Neuronal stem cell (in vitro differentiated cells): ENCODE measurements around the gene ALKBH7.

ENCODE experiments used
- DNase-seq: peaks from one replicate; pipeline ENCODE4 v3.0.0-alpha.2; 2013; ENCODE audit warnings: low spot score
- H2AFZ ChIP-seq: one replicate; pipeline ENCODE4 v1.6.1; 2013; ENCODE audit warnings: mild to moderate bottlenecking, low read length, inconsistent platforms
- H2AK5ac ChIP-seq: 2 replicates; pipeline ENCODE4 v1.6.1; 2013; ENCODE audit warnings: low read depth, mild to moderate bottlenecking, inconsistent platforms, low read length, moderate library complexity, mixed read lengths
- H2BK120ac ChIP-seq: 2 replicates; pipeline ENCODE4 v1.6.1; 2013; ENCODE audit warnings: low read depth, mild to moderate bottlenecking, inconsistent platforms, low read length, moderate library complexity, mixed read lengths
- H2BK12ac ChIP-seq: one replicate; pipeline ENCODE4 v1.6.1; 2013; ENCODE audit warnings: low read length, inconsistent platforms
- H2BK15ac ChIP-seq: 2 replicates; pipeline ENCODE4 v1.6.1; 2013; ENCODE audit warnings: mild to moderate bottlenecking, low read length, inconsistent platforms, mixed read lengths
- H2BK5ac ChIP-seq: one replicate; pipeline ENCODE4 v1.6.1; 2013; ENCODE audit warnings: inconsistent platforms, mild to moderate bottlenecking, low read length, moderate library complexity
- H3K14ac ChIP-seq: one replicate; pipeline ENCODE4 v1.6.1; 2013; ENCODE audit warnings: low read length, inconsistent platforms
- H3K18ac ChIP-seq: 2 replicates; pipeline ENCODE4 v1.6.1; 2013; ENCODE audit warnings: low read length, inconsistent platforms
- H3K23ac ChIP-seq: 2 replicates; pipeline ENCODE4 v1.6.1; 2013; ENCODE audit warnings: low read depth, mild to moderate bottlenecking, mixed read lengths, low read length, inconsistent platforms; ENCODE audit not compliant: poor library complexity
- H3K27ac ChIP-seq: replicated peaks from 3 replicates; pipeline ENCODE4 v1.5.1; 2013; ENCODE audit warnings: low read length, inconsistent platforms
- H3K27me3 ChIP-seq, 3 experiments: 2 replicates each; pipeline ENCODE4 v1.6.1; 2013; ENCODE audit warnings: low read length in 3 of 3, mild to moderate bottlenecking in 2 of 3, inconsistent platforms in 1 of 3, low read depth in 1 of 3, mixed read lengths in 1 of 3, moderate library complexity in 1 of 3; ENCODE audit not compliant: control insufficient read depth in 3 of 3, insufficient read depth in 3 of 3
- H3K36me3 ChIP-seq, 2 donors: replicated peaks in 1 of 2; 2 replicates each; pipeline ENCODE4 v1.6.1; 2013; ENCODE audit warnings: low read length in 2 of 2; ENCODE audit not compliant: control insufficient read depth in 2 of 2, insufficient read depth in 2 of 2
- H3K4ac ChIP-seq: 2 replicates; pipeline ENCODE4 v1.6.1; 2013; ENCODE audit warnings: inconsistent platforms, mild to moderate bottlenecking, low read length, moderate library complexity
- H3K4me1 ChIP-seq, 2 donors: 1 replicate in 1 of 2; 2 replicates in 1 of 2; pipeline ENCODE4 v1.6.1; 2013; ENCODE audit warnings: low read length in 2 of 2, low read depth in 1 of 2; ENCODE audit not compliant: control insufficient read depth in 2 of 2, insufficient read depth in 1 of 2
- H3K4me2 ChIP-seq: one replicate; pipeline ENCODE4 v1.6.1; 2013; ENCODE audit warnings: mild to moderate bottlenecking, low read length, inconsistent platforms; ENCODE audit not compliant: insufficient read depth, poor library complexity, severe bottlenecking
- H3K4me3 ChIP-seq, 2 donors: 2 replicates each; pipeline ENCODE4 v1.5.1; 2013; ENCODE audit warnings: low read length in 2 of 2, mild to moderate bottlenecking in 2 of 2, inconsistent platforms in 1 of 2, moderate library complexity in 1 of 2
- H3K79me1 ChIP-seq: one replicate; pipeline ENCODE4 v1.6.1; 2013; ENCODE audit warnings: low read depth, mild to moderate bottlenecking, inconsistent platforms, low read length, moderate library complexity
- H3K9ac ChIP-seq: one replicate; pipeline ENCODE4 v1.6.1; 2013; ENCODE audit warnings: mild to moderate bottlenecking, low read depth, low read length, inconsistent platforms; ENCODE audit not compliant: poor library complexity
- H3K9me3 ChIP-seq, 2 donors: replicated peaks in 1 of 2; 2 replicates each; pipeline versions ENCODE3 to v1.6.1; 2013; ENCODE audit warnings: low read length in 2 of 2, mild to moderate bottlenecking in 2 of 2, inconsistent platforms in 1 of 2, low read depth in 1 of 2, mixed read lengths in 1 of 2, moderate library complexity in 1 of 2; ENCODE audit not compliant: control insufficient read depth in 2 of 2, insufficient read depth in 1 of 2
- H4K8ac ChIP-seq: one replicate; pipeline ENCODE4 v1.6.1; 2013; ENCODE audit warnings: low read depth, mild to moderate bottlenecking, inconsistent platforms, low read length, moderate library complexity
- H4K91ac ChIP-seq: one replicate; pipeline ENCODE4 v1.6.1; 2013; ENCODE audit warnings: low read length, low read depth, mild to moderate bottlenecking, inconsistent platforms; ENCODE audit not compliant: poor library complexity
- WGBS, 2 donors: extraction: QIAGEN DNeasy Blood & Tissue Kit; methylation state at CpG; one replicate each; pipeline ENCODE4 v1.1.7; 2013; ENCODE audit warnings: missing lambda C conversion rate in 2 of 2, mixed read lengths in 1 of 2; ENCODE audit not compliant: insufficient read length in 2 of 2, insufficient replicate concordance in 1 of 2; ENCODE audit errors: extremely low coverage in 2 of 2; 5-methylcytosine and 5-hydroxymethylcytosine counted together

The ALKBH7 gene

GRCh38 chr19:6364353-6364752, 8.2 kb upstream of the ALKBH7 start:
- Histone ChIP-seq H3K27me3 (no peaks in the 10 kb centered on the region), H2AK5ac (no peak overlapping the region), H2AFZ (no peak overlapping the region), H2BK15ac (no peak overlapping the region), H3K23ac (no peak overlapping the region), H3K4ac (no peak overlapping the region), H3K27ac (no peak overlapping the region), H3K14ac (no peak overlapping the region), H4K8ac (no peak overlapping the region), H3K9me3 (no peaks in the 10 kb centered on the region), H2BK120ac (no peak overlapping the region), H3K4me2 (no peak overlapping the region), H2BK5ac (no peak overlapping the region), H4K91ac (no peak overlapping the region), H3K79me1 (peaks cover 4% of the 10 kb centered on the region), H3K18ac (no peak overlapping the region), H3K9ac (peak overlapping the region; percentile 3), H2BK12ac (no peak overlapping the region), H3K36me3 (peaks cover 25 to 57% of the 10 kb centered on the region in 2 donors), H3K4me3 (peak overlapping the region in 1 of 2 donors; percentile 54), H3K4me1 (peaks cover 3 to 5% of the 10 kb centered on the region in 2 donors)
- no peak for DNase-seq
- no CpG with 5 or more reads among the region's 21 CpGs for WGBS, 2 donors

GRCh38 chr19:6373096-6373812, 660 bp downstream of the ALKBH7 start:
- H2BK15ac ChIP-seq = peak overlapping the region; percentile 89
- H3K18ac ChIP-seq = peak overlapping the region; percentile 99
- H3K4me1 ChIP-seq = peaks cover 8 to 9% of the 10 kb centered on the region in 2 donors
- no peaks in the 10 kb centered on the region for H3K27me3 ChIP-seq
- H3K9me3 ChIP-seq = no peaks in the 10 kb centered on the region
- peak overlapping the region; percentile 8 for H3K14ac ChIP-seq
- peak overlapping the region; percentile 99 for H3K27ac ChIP-seq
- peak overlapping the region; percentile 100 for H2BK5ac ChIP-seq
- no peak overlapping the region for H4K8ac ChIP-seq
- peak overlapping the region; percentile 99 for H3K23ac ChIP-seq
- H3K9ac ChIP-seq = peak overlapping the region; percentile 99
- no peak overlapping the region for H2BK120ac ChIP-seq
- peaks cover 14% of the 10 kb centered on the region for H3K79me1 ChIP-seq
- H4K91ac ChIP-seq = no peak overlapping the region
- H2AFZ ChIP-seq = peak overlapping the region; percentile 97
- peak overlapping the region; percentile 92 for H2AK5ac ChIP-seq
- WGBS, 2 donors = no CpG with 5 or more reads among the region's 53 CpGs
- peak overlapping the region; percentile 76 to 96 for H3K4me3 ChIP-seq
- peak; percentile 96 for DNase-seq
- no peak overlapping the region for H2BK12ac ChIP-seq
- peaks cover 19 to 23% of the 10 kb centered on the region in 2 donors for H3K36me3 ChIP-seq
- peak overlapping the region; percentile 97 for H3K4ac ChIP-seq
- H3K4me2 ChIP-seq = peak overlapping the region; percentile 69

- Histone ChIP-seq H2BK120ac (no peak overlapping the region), H2AFZ (peak overlapping the region; percentile 97), H2BK15ac (no peak overlapping the region), H2BK12ac (no peak overlapping the region), H3K4me3 (peak overlapping the region; percentile 76 to 78), H3K9me3 (no peaks in the 10 kb centered on the region), H2AK5ac (peak overlapping the region; percentile 92), H4K8ac (no peak overlapping the region), H3K14ac (no peak overlapping the region), H3K27ac (peak overlapping the region; percentile 54), H3K18ac (peak overlapping the region; percentile 57), H4K91ac (no peak overlapping the region), H3K4ac (no peak overlapping the region), H2BK5ac (no peak overlapping the region), H3K27me3 (no peaks in the 10 kb centered on the region), H3K9ac (peak overlapping the region; percentile 60), H3K4me2 (peak overlapping the region; percentile 69), H3K4me1 (peaks cover 8 to 9% of the 10 kb centered on the region in 2 donors), H3K36me3 (peaks cover 14 to 23% of the 10 kb centered on the region in 2 donors), H3K79me1 (peaks cover 14% of the 10 kb centered on the region), H3K23ac (no peak overlapping the region)
- no CpG with 5 or more reads among the region's 5 CpGs for WGBS, 2 donors
- DNase-seq = no peak
Observed at GRCh38 chr19:6373813-6374108, 1.2 kb downstream of the ALKBH7 start.

GRCh38 chr19:6374161-6374709, 1.6 kb downstream of the ALKBH7 start:
- Histone ChIP-seq H3K14ac (peak overlapping the region; percentile 21), H3K9me3 (no peaks in the 10 kb centered on the region), H2AFZ (no peak overlapping the region), H3K27me3 (no peaks in the 10 kb centered on the region), H2BK12ac (peak overlapping the region; percentile 10), H4K8ac (peak overlapping the region; percentile 43), H3K4me2 (peak overlapping the region; percentile 69), H2BK5ac (peak overlapping the region; percentile 75), H3K4me3 (peak overlapping the region in 1 of 2 donors; percentile 76), H3K4ac (no peak overlapping the region), H2AK5ac (peak overlapping the region; percentile 81), H3K4me1 (peaks cover 8 to 9% of the 10 kb centered on the region in 2 donors), H3K36me3 (peaks cover 14 to 23% of the 10 kb centered on the region in 2 donors), H4K91ac (no peak overlapping the region), H3K9ac (peak overlapping the region; percentile 44), H2BK120ac (no peak overlapping the region), H3K23ac (peak overlapping the region; percentile 85), H2BK15ac (peak overlapping the region; percentile 89), H3K27ac (peak overlapping the region; percentile 54), H3K18ac (peak overlapping the region; percentile 1), H3K79me1 (peaks cover 14% of the 10 kb centered on the region)
- no peak for DNase-seq
- WGBS, 2 donors = no CpG with 5 or more reads among the region's 29 CpGs
